Activated naive CD8-positive, alpha-beta T cell treated with anti-CD3 and anti-CD28 coated beads, Interleukin-2, amount 10 ng/mL, durations not matched to agents 7 days and 5 days (primary cell): ENCODE measurements around the gene DTNB. TPM values are rescaled to one million over a fixed set of nuclear protein-coding genes. Genes with fewer than 3 reads are reported as not detected.
"Not testable (repeated sequence)": the region's sequence is repeated elsewhere in the genome, so short reads cannot be mapped to it uniquely, and the experiment has no call there.

Experiments
- ATAC-seq: fragments of 150-1000 bp; cut with Tn5 transposase; one replicate; pipeline ENCODE4 v1.10.0; 2021; ENCODE audit warnings: low read depth, moderate library complexity
- POLR2A ChIA-PET: fragments of 350-600 bp; sonication (Branson Sonifier 250); formaldehyde crosslinking; loops from one replicate; lab custom pipeline; 2021; ENCODE audit warnings: antibody characterized with exemption; lab: Charles Lee
- DNase-seq: peaks from one replicate; pipeline ENCODE4 v3.0.0; 2021
- H3K27ac Mint-ChIP-seq: one replicate; pipeline ENCODE4 v1.8.0; 2022; ENCODE audit warnings: mild to moderate bottlenecking, mixed read lengths
- H3K27me3 Mint-ChIP-seq: one replicate; pipeline ENCODE4 v1.8.0; 2022; ENCODE audit warnings: mild to moderate bottlenecking, moderate library complexity, mixed read lengths
- H3K36me3 Mint-ChIP-seq: one replicate; pipeline ENCODE4 v1.8.0; 2021; ENCODE audit warnings: mild to moderate bottlenecking, mixed read lengths
- H3K4me1 Mint-ChIP-seq: one replicate; pipeline ENCODE4 v1.8.0; 2021; ENCODE audit warnings: mixed read lengths
- H3K4me3 Mint-ChIP-seq: one replicate; pipeline ENCODE4 v1.8.0; 2022; ENCODE audit warnings: mild to moderate bottlenecking, moderate library complexity, mixed read lengths
- H3K9me3 Mint-ChIP-seq: one replicate; pipeline ENCODE4 v1.8.0; 2021; ENCODE audit warnings: mixed read lengths
- total RNA-seq, 2 experiments: library from RNA; stranded (reverse); gene quantifications; one replicate each; pipeline ENCODE4 v1.2.3, GENCODE V29; 2021

DTNB gene
- total RNA-seq, 2 experiments from 2014 or later: 36.7 to 38.3 TPM

- H3K4me3 Mint-ChIP-seq: no peak overlapping the region
- H3K4me1 Mint-ChIP-seq: peaks cover 12% of the 10 kb centered on the region
- DNase-seq (no peak), ATAC-seq (no peak)
- POLR2A ChIA-PET: interaction anchor here (0.6 kb wide), 1 partner anchor 346 kb away, joined by 4 read pairs; no protein-coding TSS in a partner anchor
- no peaks in the 10 kb centered on the region for H3K36me3 Mint-ChIP-seq
- H3K27ac Mint-ChIP-seq: no peak overlapping the region
- no peaks in the 10 kb centered on the region for H3K9me3 Mint-ChIP-seq
- H3K27me3 Mint-ChIP-seq: no peaks in the 10 kb centered on the region
Observed at GRCh38 chr2:25608718-25609117, 64.7 kb downstream of the DTNB start.

GRCh38 chr2:25606892-25607291 is 66.5 kb downstream of the DTNB start:
- no peak overlapping the region for H3K27ac Mint-ChIP-seq
- H3K36me3 Mint-ChIP-seq: no peaks in the 10 kb centered on the region
- H3K27me3 Mint-ChIP-seq: no peaks in the 10 kb centered on the region
- DNase-seq (no peak), ATAC-seq (no peak)
- POLR2A ChIA-PET: interaction anchor here (1.0 kb wide), 1 partner anchor 14 kb away, joined by 3 read pairs; no protein-coding TSS in a partner anchor
- H3K9me3 Mint-ChIP-seq: no peaks in the 10 kb centered on the region
- no peak overlapping the region for H3K4me3 Mint-ChIP-seq
- H3K4me1 Mint-ChIP-seq: peaks cover 21% of the 10 kb centered on the region

DNA sequence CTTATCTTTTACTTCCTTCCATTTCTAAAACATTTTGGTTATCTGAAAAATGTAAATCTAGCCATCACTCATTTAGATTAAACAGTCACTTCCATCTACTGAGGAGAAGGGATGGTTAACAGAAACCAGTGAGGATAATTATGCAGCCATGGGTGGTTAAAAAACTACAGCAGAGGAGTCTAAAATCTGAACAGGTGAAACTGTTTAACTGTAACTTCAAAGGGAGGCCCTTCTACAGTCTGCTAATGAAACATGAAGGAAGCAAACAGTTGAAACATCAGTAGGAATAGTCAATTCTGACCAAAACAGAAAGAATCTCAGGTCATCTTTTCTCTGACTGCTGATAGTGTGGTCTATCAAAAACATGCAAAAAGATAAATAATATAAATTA is 71.0 kb downstream of the DTNB start:
- no peaks in the 10 kb centered on the region for H3K27me3 Mint-ChIP-seq
- ATAC-seq (no peak), DNase-seq (no peak)
- no peak overlapping the region for H3K27ac Mint-ChIP-seq
- H3K36me3 Mint-ChIP-seq: no peaks in the 10 kb centered on the region
- POLR2A ChIA-PET: no interaction called here
- H3K4me3 Mint-ChIP-seq: no peak overlapping the region
- no peaks in the 10 kb centered on the region for H3K9me3 Mint-ChIP-seq
- peaks cover 21% of the 10 kb centered on the region for H3K4me1 Mint-ChIP-seq

DNA sequence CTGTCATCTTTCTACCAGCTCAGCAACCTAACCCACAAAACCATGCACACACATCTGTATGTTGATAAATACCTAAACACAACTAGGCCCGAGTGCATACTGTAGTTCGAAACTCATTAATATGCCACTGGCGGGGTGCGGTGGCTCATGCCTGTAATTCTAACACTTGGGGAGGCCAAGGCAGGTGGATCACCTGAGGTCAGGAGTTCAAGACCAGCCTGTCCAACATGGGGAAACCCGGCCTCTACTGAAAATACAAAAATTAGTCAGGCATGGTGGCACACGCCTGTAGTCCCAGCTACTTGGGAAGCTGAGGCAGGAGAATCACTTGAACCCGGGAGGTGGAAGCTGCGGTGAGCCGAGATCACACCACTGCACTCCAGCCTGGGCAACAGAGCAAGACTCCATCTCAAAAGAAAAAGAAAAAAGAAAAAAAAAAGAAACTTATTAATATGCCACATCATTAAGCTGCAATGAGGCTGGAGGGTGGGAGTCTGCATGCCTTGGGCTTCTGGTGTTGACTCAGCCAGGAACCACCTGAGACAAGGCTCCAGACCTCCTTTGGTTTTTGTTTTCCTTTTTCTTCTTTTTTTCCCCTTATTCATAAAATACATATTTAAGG is 71.6 kb downstream of the DTNB start:
- H3K4me1 Mint-ChIP-seq: peaks cover 21% of the 10 kb centered on the region
- H3K27ac Mint-ChIP-seq, ATAC-seq, H3K27me3 Mint-ChIP-seq, DNase-seq, H3K36me3 Mint-ChIP-seq, H3K9me3 Mint-ChIP-seq, H3K4me3 Mint-ChIP-seq: not testable (repeated sequence)
- POLR2A ChIA-PET: interaction anchor here (0.6 kb wide), 1 partner anchor 561 kb away, joined by 3 read pairs; no protein-coding TSS in a partner anchor

DNA sequence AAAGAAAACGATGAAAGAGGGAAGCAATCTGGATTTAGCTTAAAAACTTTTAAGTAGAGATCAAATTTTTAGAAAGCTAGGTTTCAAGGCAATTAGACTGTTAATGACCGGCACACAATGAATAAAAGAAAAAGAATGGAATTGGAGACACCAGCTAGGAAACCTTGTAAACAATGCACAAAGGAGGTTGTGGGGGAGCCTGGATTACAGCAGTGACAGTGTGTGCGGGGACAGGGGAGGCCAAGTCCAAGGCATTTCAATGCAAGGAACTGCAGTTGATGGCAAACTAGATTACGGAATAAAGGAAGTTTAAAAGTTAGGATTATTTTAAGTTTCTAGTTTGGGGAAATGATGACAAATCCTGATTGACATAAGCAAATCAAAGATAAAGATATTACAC is 74.5 kb downstream of the DTNB start:
- ATAC-seq (no peak), DNase-seq (no peak)
- Mint-ChIP-seq H3K27ac (no peak overlapping the region), H3K27me3 (no peaks in the 10 kb centered on the region), H3K36me3 (peaks cover 1% of the 10 kb centered on the region), H3K4me1 (peaks cover 16% of the 10 kb centered on the region), H3K9me3 (no peaks in the 10 kb centered on the region), H3K4me3 (no peak overlapping the region)
- POLR2A ChIA-PET: interaction anchor here (1.0 kb wide), 1 partner anchor 39 kb away, joined by 5 read pairs; no protein-coding TSS in a partner anchor

- Mint-ChIP-seq H3K4me1 (peaks cover 12% of the 10 kb centered on the region), H3K36me3 (peaks cover 3% of the 10 kb centered on the region), H3K27ac (no peak overlapping the region), H3K4me3 (no peak overlapping the region), H3K9me3 (no peaks in the 10 kb centered on the region), H3K27me3 (no peaks in the 10 kb centered on the region)
- no peak for DNase-seq
- POLR2A ChIA-PET: interaction anchor here (1.0 kb wide), 1 partner anchor 40 kb away, joined by 5 read pairs; no protein-coding TSS in a partner anchor
- no peak for ATAC-seq
Observed at GRCh38 chr2:25598332-25598731, 75.0 kb downstream of the DTNB start.

DNA sequence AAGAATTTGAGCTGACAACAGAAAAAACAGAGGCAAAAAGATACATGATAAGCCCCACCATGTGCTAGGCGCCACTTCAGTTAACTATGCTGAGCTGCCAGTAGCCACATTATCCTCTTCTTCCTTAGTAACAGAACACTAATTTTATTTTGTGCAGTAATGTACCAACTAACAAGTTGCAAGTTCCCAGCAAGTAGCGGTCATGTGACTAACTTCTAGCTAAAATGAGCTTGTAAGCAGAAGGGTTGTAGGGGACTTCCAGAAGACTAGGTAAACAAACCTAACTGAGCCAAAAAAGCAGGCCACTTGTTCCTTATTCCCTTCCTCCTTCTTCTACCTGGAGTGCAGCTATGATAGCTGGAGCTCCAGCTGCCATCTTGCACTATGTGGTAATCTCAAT is 75.5 kb downstream of the DTNB start:
- peaks cover 10% of the 10 kb centered on the region for H3K4me1 Mint-ChIP-seq
- H3K27ac Mint-ChIP-seq: no peak overlapping the region
- H3K36me3 Mint-ChIP-seq: peaks cover 3% of the 10 kb centered on the region
- no peak for ATAC-seq
- no peak for DNase-seq
- POLR2A ChIA-PET: no interaction called here
- no peaks in the 10 kb centered on the region for H3K27me3 Mint-ChIP-seq
- H3K9me3 Mint-ChIP-seq: no peaks in the 10 kb centered on the region
- H3K4me3 Mint-ChIP-seq: no peak overlapping the region

DNA sequence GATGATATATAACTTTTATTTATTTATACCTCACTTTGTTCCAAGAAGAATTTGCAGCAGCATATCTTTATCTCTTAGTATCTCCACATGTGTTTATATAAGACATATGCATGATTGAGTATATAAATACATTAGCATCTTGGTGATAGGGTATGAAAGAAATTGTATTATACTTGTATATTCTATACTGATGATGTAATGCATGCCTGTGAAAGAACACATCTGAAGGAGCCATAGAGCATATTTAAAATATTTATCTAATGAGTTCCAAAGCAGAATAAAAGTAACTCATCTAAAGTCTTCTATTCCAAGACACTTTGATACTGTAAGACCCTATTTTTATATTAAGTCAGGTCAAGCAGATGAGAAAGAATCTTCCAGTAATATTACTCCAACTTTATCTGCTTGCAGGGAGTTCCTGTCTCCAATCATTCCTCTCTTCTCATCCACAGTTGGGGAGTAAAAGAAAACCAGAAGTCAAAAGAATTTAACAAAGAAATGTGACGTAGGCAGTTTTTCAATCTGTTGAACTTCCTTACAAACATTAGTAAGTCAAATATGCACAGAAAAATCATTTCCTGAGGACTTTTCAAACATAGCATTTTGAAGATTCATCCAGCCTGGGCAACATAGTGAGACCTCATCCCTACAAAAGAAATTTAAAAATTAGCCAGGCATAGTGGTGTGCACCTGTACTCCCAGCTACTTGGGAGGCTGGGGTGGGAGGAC is 76.7 kb downstream of the DTNB start:
- peaks cover 11% of the 10 kb centered on the region for H3K4me1 Mint-ChIP-seq
- no peak for DNase-seq
- POLR2A ChIA-PET: no interaction called here
- H3K4me3 Mint-ChIP-seq: no peak overlapping the region
- no peaks in the 10 kb centered on the region for H3K27me3 Mint-ChIP-seq
- H3K9me3 Mint-ChIP-seq: no peaks in the 10 kb centered on the region
- no peak overlapping the region for H3K27ac Mint-ChIP-seq
- peaks cover 5% of the 10 kb centered on the region for H3K36me3 Mint-ChIP-seq
- no peak for ATAC-seq

DNA sequence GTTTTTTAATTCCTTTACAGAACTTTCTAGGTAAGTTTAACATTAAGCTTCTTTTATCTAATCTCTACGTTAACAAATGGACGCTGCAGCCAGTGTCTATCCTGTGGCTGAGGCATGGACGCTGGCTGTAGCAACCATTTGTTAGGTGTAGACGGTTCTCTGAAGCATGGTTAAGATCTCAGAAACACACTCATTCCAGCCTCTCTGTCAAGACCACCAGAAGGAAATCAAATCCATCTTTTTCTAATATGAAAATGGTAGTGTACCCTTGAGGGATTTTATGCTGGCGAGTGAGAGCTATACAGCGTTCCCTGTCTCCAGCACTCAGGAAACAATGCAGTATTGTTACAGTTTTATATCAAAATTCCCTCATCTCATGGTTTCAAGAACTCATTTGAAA is 78.0 kb downstream of the DTNB start:
- Mint-ChIP-seq H3K4me1 (peaks cover 8% of the 10 kb centered on the region), H3K27me3 (no peaks in the 10 kb centered on the region), H3K36me3 (peaks cover 5% of the 10 kb centered on the region), H3K9me3 (no peaks in the 10 kb centered on the region), H3K27ac (no peak overlapping the region), H3K4me3 (no peak overlapping the region)
- POLR2A ChIA-PET: no interaction called here
- ATAC-seq (no peak), DNase-seq (no peak)

- POLR2A ChIA-PET: no interaction called here
- Mint-ChIP-seq H3K27me3 (no peaks in the 10 kb centered on the region), H3K9me3 (no peaks in the 10 kb centered on the region), H3K27ac (no peak overlapping the region), H3K36me3 (peaks cover 5% of the 10 kb centered on the region), H3K4me1 (peaks cover 8% of the 10 kb centered on the region), H3K4me3 (no peak overlapping the region)
- ATAC-seq: no peak
- no peak for DNase-seq
Observed at GRCh38 chr2:25594991-25595390, 78.4 kb downstream of the DTNB start.

GRCh38 chr2:25592766-25593292 is 80.5 kb downstream of the DTNB start:
- no peak for ATAC-seq
- POLR2A ChIA-PET: interaction anchor here (0.9 kb wide), 1 partner anchor 14 kb away, joined by 3 read pairs; no protein-coding TSS in a partner anchor
- peaks cover 5% of the 10 kb centered on the region for H3K36me3 Mint-ChIP-seq

DNA sequence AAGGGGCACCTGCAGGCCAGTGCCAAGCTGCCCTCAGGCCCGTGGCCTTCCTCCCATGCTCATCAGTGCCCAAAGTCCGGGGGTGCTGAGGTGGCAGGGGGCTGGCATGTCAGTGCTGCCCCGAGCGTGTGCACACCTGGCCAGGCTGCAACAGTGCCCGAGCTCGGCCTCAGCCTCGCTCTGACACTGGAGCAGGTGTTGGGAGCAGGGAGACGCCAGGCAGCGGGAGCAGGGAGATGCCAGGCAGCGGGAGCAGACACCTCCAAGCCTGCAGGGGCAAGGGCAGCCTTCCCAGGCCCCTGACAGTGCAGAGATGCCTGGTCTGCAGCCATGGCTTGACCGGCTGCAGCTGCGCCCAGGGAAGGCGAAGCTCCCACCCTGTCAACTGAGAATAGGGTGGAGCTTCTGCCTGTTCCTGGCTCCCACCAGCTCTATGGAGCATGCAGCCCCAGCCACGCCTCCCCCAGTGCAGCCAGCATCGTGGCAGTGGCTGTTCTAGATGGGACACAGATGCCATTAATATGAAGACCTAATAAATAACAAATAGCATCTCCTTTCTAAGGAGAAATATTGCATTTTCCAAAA is 82.4 kb downstream of the DTNB start:
- H3K4me3 Mint-ChIP-seq: peak overlapping the region; percentile 48
- no peaks in the 10 kb centered on the region for H3K9me3 Mint-ChIP-seq
- peaks cover 8% of the 10 kb centered on the region for H3K36me3 Mint-ChIP-seq
- POLR2A ChIA-PET: no interaction called here
- H3K4me1 Mint-ChIP-seq: peaks cover 24% of the 10 kb centered on the region
- no peaks in the 10 kb centered on the region for H3K27me3 Mint-ChIP-seq
- no peak overlapping the region for H3K27ac Mint-ChIP-seq
- no peak for ATAC-seq
- no peak for DNase-seq

More at GRCh38 chr2:25592766-25593292, 80.5 kb downstream of the DTNB start:
- H3K9me3 Mint-ChIP-seq: no peaks in the 10 kb centered on the region
- no peak overlapping the region for H3K4me3 Mint-ChIP-seq
- H3K27me3 Mint-ChIP-seq: no peaks in the 10 kb centered on the region
- H3K4me1 Mint-ChIP-seq: peaks cover 14% of the 10 kb centered on the region
- no peak for DNase-seq
- no peak overlapping the region for H3K27ac Mint-ChIP-seq

- Mint-ChIP-seq H3K27ac (no peak overlapping the region), H3K4me3 (no peak overlapping the region), H3K36me3 (peaks cover 6% of the 10 kb centered on the region), H3K4me1 (peaks cover 24% of the 10 kb centered on the region), H3K9me3 (no peaks in the 10 kb centered on the region), H3K27me3 (no peaks in the 10 kb centered on the region)
- POLR2A ChIA-PET: no interaction called here
- DNase-seq (no peak), ATAC-seq (no peak)
Observed at GRCh38 chr2:25589676-25590205, 83.6 kb downstream of the DTNB start.
